ENCODE results near the gene ATP8A2. TPM values are rescaled to one million over a fixed set of nuclear protein-coding genes. Genes with fewer than 3 reads are reported as not detected.

Gene ATP8A2
- total RNA-seq, 2 donors from 2014 or later: 0.13 to 0.21 TPM

- Mint-ChIP-seq H3K36me3 (ENCODE audit: low read depth) (no peaks in the 10 kb centered on the region), H3K27ac (no peak overlapping the region), H3K4me3 (no peak overlapping the region), H3K27me3 (no peaks in the 10 kb centered on the region), H3K9me3 (peaks cover 5% of the 10 kb centered on the region), H3K4me1 (no peaks in the 10 kb centered on the region)
- no peak for ATAC-seq (replicated peaks)
Observed at GRCh38 chr13:25625414-25625813, 253.6 kb downstream of the ATP8A2 start.

- no peak for ATAC-seq (replicated peaks)
- Mint-ChIP-seq H3K4me3 (no peak overlapping the region), H3K36me3 (ENCODE audit: low read depth) (no peaks in the 10 kb centered on the region), H3K4me1 (no peaks in the 10 kb centered on the region), H3K9me3 (peaks cover 5% of the 10 kb centered on the region), H3K27ac (no peak overlapping the region), H3K27me3 (peaks cover 7% of the 10 kb centered on the region)
Observed at GRCh38 chr13:25630329-25630900, 258.6 kb downstream of the ATP8A2 start.

GRCh38 chr13:25632166-25632888, 260.6 kb downstream of the ATP8A2 start:
- Mint-ChIP-seq H3K4me3 (no peak overlapping the region), H3K36me3 (ENCODE audit: low read depth) (no peaks in the 10 kb centered on the region), H3K27ac (no peak overlapping the region), H3K4me1 (no peaks in the 10 kb centered on the region), H3K27me3 (peaks cover 12% of the 10 kb centered on the region), H3K9me3 (no peaks in the 10 kb centered on the region)
- no peak for ATAC-seq (replicated peaks)

- peaks cover under 1% of the 10 kb centered on the region for H3K9me3 Mint-ChIP-seq
Observed at GRCh38 chr13:25633093-25633492, 261.3 kb downstream of the ATP8A2 start.

GRCh38 chr13:25645681-25646080, 273.9 kb downstream of the ATP8A2 start:
- Mint-ChIP-seq H3K36me3 (ENCODE audit: low read depth) (no peaks in the 10 kb centered on the region), H3K27me3 (no peaks in the 10 kb centered on the region), H3K9me3 (peaks cover 5% of the 10 kb centered on the region), H3K4me3 (no peak overlapping the region), H3K4me1 (no peaks in the 10 kb centered on the region), H3K27ac (no peak overlapping the region)
- ATAC-seq (replicated peaks): no peak

More at GRCh38 chr13:25633093-25633492, 261.3 kb downstream of the ATP8A2 start:
- Mint-ChIP-seq H3K36me3 (ENCODE audit: low read depth) (no peaks in the 10 kb centered on the region), H3K27ac (no peak overlapping the region), H3K27me3 (peaks cover 12% of the 10 kb centered on the region), H3K4me3 (no peak overlapping the region), H3K4me1 (no peaks in the 10 kb centered on the region)
- no peak for ATAC-seq (replicated peaks)

- H3K27me3 Mint-ChIP-seq: peaks cover 7% of the 10 kb centered on the region
- H3K9me3 Mint-ChIP-seq: peaks cover 5% of the 10 kb centered on the region
- no peak for ATAC-seq (replicated peaks)
- H3K36me3 Mint-ChIP-seq (ENCODE audit: low read depth): no peaks in the 10 kb centered on the region
- H3K4me3 Mint-ChIP-seq: no peak overlapping the region
- H3K4me1 Mint-ChIP-seq: no peaks in the 10 kb centered on the region
- H3K27ac Mint-ChIP-seq: no peak overlapping the region
Observed at GRCh38 chr13:25649001-25649633, 277.3 kb downstream of the ATP8A2 start.

GRCh38 chr13:25652764-25653163, 281.0 kb downstream of the ATP8A2 start:
- H3K4me1 Mint-ChIP-seq: no peaks in the 10 kb centered on the region
- no peaks in the 10 kb centered on the region for H3K36me3 Mint-ChIP-seq (ENCODE audit: low read depth)
- peaks cover 5% of the 10 kb centered on the region for H3K9me3 Mint-ChIP-seq
- ATAC-seq (replicated peaks): no peak
- H3K4me3 Mint-ChIP-seq: no peak overlapping the region
- H3K27ac Mint-ChIP-seq: no peak overlapping the region
- peaks cover 11% of the 10 kb centered on the region for H3K27me3 Mint-ChIP-seq

GRCh38 chr13:25654322-25654721, 282.5 kb downstream of the ATP8A2 start:
- H3K27ac Mint-ChIP-seq: no peak overlapping the region
- H3K27me3 Mint-ChIP-seq: peaks cover 11% of the 10 kb centered on the region
- ATAC-seq (replicated peaks): no peak
- H3K4me3 Mint-ChIP-seq: no peak overlapping the region
- no peaks in the 10 kb centered on the region for H3K36me3 Mint-ChIP-seq (ENCODE audit: low read depth)
- H3K9me3 Mint-ChIP-seq: no peaks in the 10 kb centered on the region
- H3K4me1 Mint-ChIP-seq: no peaks in the 10 kb centered on the region

- ATAC-seq (replicated peaks): no peak
- Mint-ChIP-seq H3K36me3 (ENCODE audit: low read depth) (no peaks in the 10 kb centered on the region), H3K27ac (no peak overlapping the region), H3K9me3 (no peaks in the 10 kb centered on the region), H3K4me3 (no peak overlapping the region), H3K27me3 (peaks cover 11% of the 10 kb centered on the region), H3K4me1 (no peaks in the 10 kb centered on the region)
Observed at GRCh38 chr13:25657157-25657556, 285.4 kb downstream of the ATP8A2 start.

- Mint-ChIP-seq H3K27me3 (peaks cover 5% of the 10 kb centered on the region), H3K4me1 (no peaks in the 10 kb centered on the region), H3K4me3 (no peak overlapping the region), H3K36me3 (ENCODE audit: low read depth) (no peaks in the 10 kb centered on the region), H3K27ac (no peak overlapping the region), H3K9me3 (no peaks in the 10 kb centered on the region)
- no peak for ATAC-seq (replicated peaks)
Observed at GRCh38 chr13:25659091-25659795, 287.5 kb downstream of the ATP8A2 start.

GRCh38 chr13:25660996-25661395, 289.2 kb downstream of the ATP8A2 start:
- Mint-ChIP-seq H3K9me3 (no peaks in the 10 kb centered on the region), H3K4me1 (no peaks in the 10 kb centered on the region)

GRCh38 chr13:25662516-25662915, 290.7 kb downstream of the ATP8A2 start:
- H3K36me3 Mint-ChIP-seq (ENCODE audit: low read depth): no peaks in the 10 kb centered on the region
- no peak overlapping the region for H3K4me3 Mint-ChIP-seq
- ATAC-seq (replicated peaks): no peak
- H3K27me3 Mint-ChIP-seq: no peaks in the 10 kb centered on the region
- no peak overlapping the region for H3K27ac Mint-ChIP-seq
- H3K9me3 Mint-ChIP-seq: no peaks in the 10 kb centered on the region
- no peaks in the 10 kb centered on the region for H3K4me1 Mint-ChIP-seq

More at GRCh38 chr13:25660996-25661395, 289.2 kb downstream of the ATP8A2 start:
- no peaks in the 10 kb centered on the region for H3K27me3 Mint-ChIP-seq
- H3K27ac Mint-ChIP-seq: no peak overlapping the region
- no peaks in the 10 kb centered on the region for H3K36me3 Mint-ChIP-seq (ENCODE audit: low read depth)
- ATAC-seq (replicated peaks): no peak
- H3K4me3 Mint-ChIP-seq: no peak overlapping the region

- peaks cover 22% of the 10 kb centered on the region for H3K27me3 Mint-ChIP-seq
- H3K27ac Mint-ChIP-seq: no peak overlapping the region
- no peaks in the 10 kb centered on the region for H3K36me3 Mint-ChIP-seq (ENCODE audit: low read depth)
- ATAC-seq (replicated peaks): no peak
- no peaks in the 10 kb centered on the region for H3K4me1 Mint-ChIP-seq
- no peak overlapping the region for H3K4me3 Mint-ChIP-seq
- H3K9me3 Mint-ChIP-seq: peaks cover 8% of the 10 kb centered on the region
Observed at GRCh38 chr13:25668345-25668744, 296.6 kb downstream of the ATP8A2 start.

GRCh38 chr13:25673711-25674110, 301.9 kb downstream of the ATP8A2 start:
- Mint-ChIP-seq H3K27ac (no peak overlapping the region), H3K4me1 (no peaks in the 10 kb centered on the region), H3K4me3 (no peak overlapping the region), H3K27me3 (peaks cover 27% of the 10 kb centered on the region), H3K36me3 (ENCODE audit: low read depth) (no peaks in the 10 kb centered on the region), H3K9me3 (peaks cover 5% of the 10 kb centered on the region)
- no peak for ATAC-seq (replicated peaks)

Data from activated T-helper 17 cell treated with anti-CD3 and anti-CD28 coated beads, Interleukin-2, amount 50 U/mL, for 72 hours (primary cell).